Measurements from ENCODE around the gene ILF3.
"Not testable (repeated sequence)": the region's sequence is repeated elsewhere in the genome, so short reads cannot be mapped to it uniquely, and the experiment has no call there.

ILF3 gene

DNA sequence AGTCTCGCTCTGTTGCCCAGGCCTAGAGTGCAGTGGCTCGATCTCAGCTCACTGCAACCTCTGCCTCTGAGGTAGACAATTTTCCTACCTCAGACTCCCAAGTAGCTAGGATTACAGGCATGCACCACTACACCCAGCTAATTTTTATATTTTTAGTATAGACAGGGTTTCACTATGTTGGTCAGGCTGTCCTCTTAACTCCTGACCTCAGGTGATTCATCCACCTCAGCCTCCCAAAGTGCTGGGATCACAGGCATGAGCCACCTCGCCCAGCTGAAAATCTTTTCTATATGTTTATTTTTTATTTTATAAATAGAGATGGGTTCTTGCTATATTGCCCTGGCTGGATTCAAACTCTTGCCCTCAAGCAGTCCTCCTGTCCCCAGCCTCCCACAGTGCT lies 17.8 kb downstream of the ILF3 start:
- DNase-seq (ENCODE audit: low read depth in 2 of 2, low spot score in 1 of 2), result not testable (repeated sequence)

DNA sequence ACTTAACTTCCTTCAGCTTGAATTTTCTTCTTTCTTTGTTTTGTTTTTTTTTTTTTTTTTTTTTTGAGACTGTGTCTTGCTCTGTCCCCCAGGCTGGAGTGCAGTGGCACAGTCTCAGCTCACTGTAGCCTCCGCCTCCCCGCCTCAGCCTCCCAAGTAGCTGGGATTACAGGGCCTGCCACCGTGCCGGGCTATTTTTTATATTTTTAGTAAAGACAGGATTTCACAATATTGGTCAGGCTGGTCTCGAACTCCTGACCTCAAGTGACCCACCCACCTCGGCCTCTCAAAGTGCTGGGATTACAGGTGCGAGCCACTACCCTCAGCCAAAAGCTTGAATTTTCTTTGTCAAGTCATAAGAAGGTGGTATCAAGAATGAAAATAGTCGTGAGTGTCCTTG lies 21.1 kb downstream of the ILF3 start:
- not testable (repeated sequence) for DNase-seq (ENCODE audit: low read depth in 2 of 2, low spot score in 1 of 2)

GRCh38 chr19:10677751-10678150 lies 23.6 kb downstream of the ILF3 start:
- no peak for DNase-seq (ENCODE audit: low read depth in 2 of 2, low spot score in 1 of 2)

GRCh38 chr19:10678813-10679212 lies 24.7 kb downstream of the ILF3 start:
- no peak for DNase-seq (ENCODE audit: low read depth in 2 of 2, low spot score in 1 of 2)

GRCh38 chr19:10679743-10680142 lies 25.6 kb downstream of the ILF3 start:
- DNase-seq (ENCODE audit: low read depth in 2 of 2, low spot score in 1 of 2), result no peak

- no peak for DNase-seq (ENCODE audit: low read depth in 2 of 2, low spot score in 1 of 2)
Measured at GRCh38 chr19:10680545-10681135, 26.5 kb downstream of the ILF3 start.

DNA sequence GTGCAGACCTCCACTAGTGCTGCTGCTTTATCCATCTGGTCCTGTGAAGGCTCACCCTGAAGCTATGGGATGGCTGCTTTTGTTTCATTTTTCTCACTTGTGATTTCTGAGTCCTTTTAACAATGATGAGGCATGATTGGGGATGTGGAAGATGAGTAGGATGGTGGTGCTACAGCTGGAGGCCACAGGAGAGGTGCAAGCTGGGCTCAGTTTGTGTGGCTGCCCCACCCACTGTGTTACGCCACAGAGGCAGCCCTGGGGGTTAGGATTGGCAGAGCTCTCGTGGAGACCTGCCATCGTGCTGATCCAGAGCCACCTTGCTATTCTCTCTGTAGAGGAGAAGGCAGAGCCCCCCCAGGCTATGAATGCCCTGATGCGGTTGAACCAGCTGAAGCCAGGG lies 27.5 kb downstream of the ILF3 start:
- no peak for DNase-seq (ENCODE audit: low read depth in 2 of 2, low spot score in 1 of 2)

GRCh38 chr19:10682397-10683063 lies 28.4 kb downstream of the ILF3 start:
- no peak for DNase-seq (ENCODE audit: low read depth in 2 of 2, low spot score in 1 of 2)

DNA sequence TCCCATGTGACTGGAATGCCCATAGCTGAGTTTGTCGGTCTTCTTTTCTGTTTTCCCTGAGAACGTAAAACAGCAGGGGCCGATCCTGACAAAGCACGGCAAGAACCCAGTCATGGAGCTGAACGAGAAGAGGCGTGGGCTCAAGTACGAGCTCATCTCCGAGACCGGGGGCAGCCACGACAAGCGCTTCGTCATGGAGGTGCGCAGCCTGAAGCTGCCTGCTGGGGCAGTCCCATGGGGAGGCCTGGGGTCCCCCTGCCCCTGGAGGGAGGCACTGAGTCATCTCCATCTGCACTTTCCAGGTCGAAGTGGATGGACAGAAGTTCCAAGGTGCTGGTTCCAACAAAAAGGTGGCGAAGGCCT lies 28.9 kb downstream of the ILF3 start:
- no peak for DNase-seq (ENCODE audit: low read depth in 2 of 2, low spot score in 1 of 2)

- DNase-seq (ENCODE audit: low read depth in 2 of 2, low spot score in 1 of 2), result no peak
Measured at GRCh38 chr19:10683582-10683981, 29.4 kb downstream of the ILF3 start.

GRCh38 chr19:10685210-10685609 lies 31.1 kb downstream of the ILF3 start:
- no peak for DNase-seq (ENCODE audit: low read depth in 2 of 2, low spot score in 1 of 2)

GRCh38 chr19:10686193-10686592 lies 32.0 kb downstream of the ILF3 start:
- no peak for DNase-seq (ENCODE audit: low read depth in 2 of 2, low spot score in 1 of 2)

GRCh38 chr19:10686661-10687517 lies 32.7 kb downstream of the ILF3 start:
- no peak for DNase-seq (ENCODE audit: low read depth in 2 of 2, low spot score in 1 of 2)

DNA sequence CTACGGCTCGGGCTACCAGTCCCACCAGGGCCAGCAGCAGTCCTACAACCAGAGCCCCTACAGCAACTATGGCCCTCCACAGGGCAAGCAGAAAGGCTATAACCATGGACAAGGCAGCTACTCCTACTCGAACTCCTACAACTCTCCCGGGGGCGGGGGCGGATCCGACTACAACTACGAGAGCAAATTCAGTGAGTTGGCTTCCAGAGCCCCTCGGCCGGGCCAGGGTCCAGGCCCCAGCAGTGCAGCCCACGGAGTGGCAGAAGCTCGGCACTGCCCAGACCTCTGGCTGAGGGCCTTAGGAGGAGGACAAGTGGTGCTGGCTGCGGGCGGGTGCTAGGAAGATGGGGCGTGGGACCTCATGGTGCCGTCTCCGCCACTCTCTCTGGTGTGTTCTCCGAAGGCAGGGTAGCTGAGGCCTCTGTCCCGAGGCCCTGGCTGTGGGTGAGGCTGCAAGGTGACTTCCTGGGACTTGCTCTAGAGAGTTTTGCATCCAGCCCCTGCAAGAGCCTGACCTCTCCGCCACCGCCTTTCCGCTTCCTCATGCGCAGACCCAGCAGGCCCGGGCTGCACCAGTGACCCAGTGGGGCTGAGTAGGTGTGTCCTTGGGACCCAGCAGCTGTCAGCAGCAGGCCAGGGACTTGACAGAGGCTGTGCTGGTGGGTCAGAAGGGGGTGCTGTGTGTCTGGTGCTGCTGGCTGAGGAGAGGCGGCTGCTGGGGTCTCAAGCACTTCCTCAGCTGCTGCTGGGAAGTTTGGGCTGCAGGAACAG lies 33.6 kb downstream of the ILF3 start:
- no peak for DNase-seq (ENCODE audit: low read depth in 2 of 2, low spot score in 1 of 2)

- DNase-seq (ENCODE audit: low read depth in 2 of 2, low spot score in 1 of 2), result no peak
Measured at GRCh38 chr19:10688545-10689280, 34.6 kb downstream of the ILF3 start.

- no peak for DNase-seq (ENCODE audit: low read depth in 2 of 2, low spot score in 1 of 2)
Measured at GRCh38 chr19:10690341-10690781, 36.2 kb downstream of the ILF3 start.

GRCh38 chr19:10691178-10691881 lies 37.2 kb downstream of the ILF3 start:
- no peak for DNase-seq (ENCODE audit: low read depth in 2 of 2, low spot score in 1 of 2)

GRCh38 chr19:10691883-10692282 lies 37.7 kb downstream of the ILF3 start:
- no peak for DNase-seq (ENCODE audit: low read depth in 2 of 2, low spot score in 1 of 2)

GRCh38 chr19:10692673-10693264 lies 38.6 kb downstream of the ILF3 start:
- DNase-seq (ENCODE audit: low read depth in 2 of 2, low spot score in 1 of 2), result no peak

All from stimulated activated CD8-positive, alpha-beta memory T cell treated with anti-CD3 and anti-CD28 coated beads, Interleukin-4, amount 100 ng/mL, for 4 hours (primary cell).